GM10248 (cell line): ENCODE measurements around the gene TINAGL1.

Experiments
- CTCF ChIA-PET: fragments of 300-600 bp; sonication (Branson Sonifier 250); formaldehyde crosslinking; extraction: SDS; loops from one replicate; lab custom pipeline; 2021; ENCODE audit warnings: antibody characterized with exemption; lab: Yijun Ruan, JAX
- POLR2A ChIA-PET: fragments of 350-650 bp; sonication (Branson Sonifier 250); formaldehyde crosslinking; extraction: SDS; loops from one replicate; lab custom pipeline; 2020; ENCODE audit warnings: antibody characterized with exemption; lab: Yijun Ruan, JAX
- DNase-seq: peaks from one replicate; pipeline ENCODE4 v3.0.0; 2012; ENCODE audit errors: extremely low spot score
- TF ChIP-seq, protein P1 (sequence below): IDR thresholded peaks from 2 replicates; pipeline ENCODE4 v1.5.1; 2012; ENCODE audit warnings: mild to moderate bottlenecking, low read depth; ENCODE audit errors: extremely low read depth, missing control alignments, control extremely low read depth

The TINAGL1 gene

DNA sequence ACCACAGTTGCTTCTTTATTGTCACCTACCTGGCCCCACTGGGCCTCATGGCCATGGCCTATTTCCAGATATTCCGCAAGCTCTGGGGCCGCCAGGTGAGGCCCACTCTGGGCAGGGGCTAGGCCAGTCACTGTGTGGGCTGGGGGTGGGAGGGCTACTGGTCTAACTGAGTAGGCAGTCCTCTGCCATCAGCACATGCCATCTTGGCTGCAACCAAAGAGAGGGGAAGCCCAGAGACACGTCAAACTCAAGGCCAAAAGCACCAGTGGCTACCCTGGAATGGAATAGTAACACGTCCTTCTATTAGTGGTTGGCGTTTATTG, 45.1 kb downstream of the TINAGL1 start:
- POLR2A ChIA-PET = no interaction called here
- CTCF ChIA-PET = interaction anchor here (0.9 to 1.2 kb wide), 4 partner anchors 8 to 16 kb away, joined by 3 read pairs; no protein-coding TSS in a partner anchor
- DNase-seq = no peak
- TF ChIP-seq, protein P1, sequence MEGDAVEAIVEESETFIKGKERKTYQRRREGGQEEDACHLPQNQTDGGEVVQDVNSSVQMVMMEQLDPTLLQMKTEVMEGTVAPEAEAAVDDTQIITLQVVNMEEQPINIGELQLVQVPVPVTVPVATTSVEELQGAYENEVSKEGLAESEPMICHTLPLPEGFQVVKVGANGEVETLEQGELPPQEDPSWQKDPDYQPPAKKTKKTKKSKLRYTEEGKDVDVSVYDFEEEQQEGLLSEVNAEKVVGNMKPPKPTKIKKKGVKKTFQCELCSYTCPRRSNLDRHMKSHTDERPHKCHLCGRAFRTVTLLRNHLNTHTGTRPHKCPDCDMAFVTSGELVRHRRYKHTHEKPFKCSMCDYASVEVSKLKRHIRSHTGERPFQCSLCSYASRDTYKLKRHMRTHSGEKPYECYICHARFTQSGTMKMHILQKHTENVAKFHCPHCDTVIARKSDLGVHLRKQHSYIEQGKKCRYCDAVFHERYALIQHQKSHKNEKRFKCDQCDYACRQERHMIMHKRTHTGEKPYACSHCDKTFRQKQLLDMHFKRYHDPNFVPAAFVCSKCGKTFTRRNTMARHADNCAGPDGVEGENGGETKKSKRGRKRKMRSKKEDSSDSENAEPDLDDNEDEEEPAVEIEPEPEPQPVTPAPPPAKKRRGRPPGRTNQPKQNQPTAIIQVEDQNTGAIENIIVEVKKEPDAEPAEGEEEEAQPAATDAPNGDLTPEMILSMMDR = no peak

DNA sequence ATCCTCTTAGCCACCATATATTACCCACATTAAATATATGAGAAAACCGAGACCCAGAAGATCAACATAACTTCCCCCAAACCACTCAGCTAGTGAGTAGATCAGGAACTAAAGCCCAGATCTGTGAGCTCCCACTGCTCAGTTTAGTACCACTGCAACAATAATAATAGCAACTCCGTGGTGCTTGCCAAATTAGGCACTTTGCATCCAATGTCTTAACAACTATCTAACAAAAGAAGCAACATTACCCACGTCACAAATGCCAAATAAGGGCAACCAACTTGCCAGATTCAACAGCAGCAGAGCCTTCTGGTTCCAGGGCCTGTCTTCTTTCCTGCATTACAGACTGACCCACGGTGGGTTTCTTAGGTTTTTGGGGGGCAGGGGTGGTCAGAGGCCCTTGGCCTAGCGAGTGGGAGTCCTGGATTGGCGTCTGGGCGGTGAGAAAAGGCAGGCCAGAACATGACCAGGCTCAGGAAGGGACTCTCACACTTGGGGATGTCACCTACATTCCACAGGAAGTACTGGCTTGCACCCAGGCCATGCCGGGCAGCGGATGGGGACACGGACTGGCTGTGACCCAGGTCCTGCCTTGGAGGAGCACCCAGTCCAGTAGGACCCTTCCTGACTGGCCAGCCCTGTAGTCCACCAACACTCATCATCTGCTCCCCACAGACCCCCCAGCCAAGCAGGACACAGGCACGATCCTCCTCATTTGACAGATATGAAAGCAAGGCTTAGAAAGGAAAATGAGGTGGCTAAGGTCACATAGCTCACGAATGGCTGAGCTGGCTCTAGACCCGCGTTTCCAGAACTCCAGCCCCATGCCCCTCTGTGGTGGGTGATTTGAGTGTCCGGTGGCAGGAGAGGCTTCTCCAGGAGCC, 45.8 kb downstream of the TINAGL1 start:
- POLR2A ChIA-PET = interaction anchor here (0.6 kb wide), 1 partner anchor 16 kb away, joined by 4 read pairs; no protein-coding TSS in a partner anchor
- CTCF ChIA-PET = interaction anchor here (0.9 to 1.8 kb wide), 3 partner anchors 15 to 59 kb away, joined by 3 to 5 read pairs (median 3); no protein-coding TSS in a partner anchor
- TF ChIP-seq, protein P1 = no peak
- no peak for DNase-seq

DNA sequence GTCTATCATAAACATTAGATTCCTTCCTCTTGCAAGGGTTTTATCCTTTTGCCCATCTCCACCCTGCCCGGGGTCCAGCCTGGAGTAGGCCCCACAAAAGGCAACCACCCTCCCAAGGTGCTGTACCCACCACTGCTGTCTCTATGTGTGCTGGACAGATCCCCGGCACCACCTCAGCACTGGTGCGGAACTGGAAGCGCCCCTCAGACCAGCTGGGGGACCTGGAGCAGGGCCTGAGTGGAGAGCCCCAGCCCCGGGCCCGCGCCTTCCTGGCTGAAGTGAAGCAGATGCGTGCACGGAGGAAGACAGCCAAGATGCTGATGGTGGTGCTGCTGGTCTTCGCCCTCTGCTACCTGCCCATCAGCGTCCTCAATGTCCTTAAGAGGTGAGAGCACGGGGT, 47.0 kb downstream of the TINAGL1 start:
- ChIA-PET CTCF (interaction anchor here (0.6 to 1.8 kb wide), 2 partner anchors 10 to 60 kb away, joined by 3 to 5 read pairs; no protein-coding TSS in a partner anchor), POLR2A (no interaction called here)
- no peak for DNase-seq
- TF ChIP-seq, protein P1 = no peak

DNA sequence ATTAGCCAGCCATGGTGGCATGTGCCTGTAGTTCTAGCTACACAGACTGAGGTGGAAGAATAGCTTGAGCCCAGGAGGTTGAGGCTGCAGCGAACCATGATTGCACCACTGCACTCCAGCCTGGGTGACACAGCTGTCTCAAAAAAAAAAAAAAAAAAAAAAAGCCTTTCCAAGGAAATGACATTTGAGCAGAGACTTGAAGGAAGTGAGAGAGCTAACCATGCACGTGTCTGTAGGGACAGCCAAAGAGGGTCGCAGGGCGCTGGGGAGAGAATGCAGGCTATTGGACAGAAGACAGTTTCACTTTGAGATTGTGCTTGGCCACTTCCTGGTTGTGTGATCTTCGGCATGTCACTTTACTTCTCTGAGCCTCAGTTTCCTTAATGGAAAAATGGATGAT, 48.0 kb downstream of the TINAGL1 start:
- no peak for DNase-seq
- CTCF ChIA-PET = interaction anchor here (1.8 kb wide), 1 partner anchor 61 kb away, joined by 5 read pairs; no protein-coding TSS in a partner anchor
- TF ChIP-seq, protein P1 = no peak
- POLR2A ChIA-PET = no interaction called here

DNA sequence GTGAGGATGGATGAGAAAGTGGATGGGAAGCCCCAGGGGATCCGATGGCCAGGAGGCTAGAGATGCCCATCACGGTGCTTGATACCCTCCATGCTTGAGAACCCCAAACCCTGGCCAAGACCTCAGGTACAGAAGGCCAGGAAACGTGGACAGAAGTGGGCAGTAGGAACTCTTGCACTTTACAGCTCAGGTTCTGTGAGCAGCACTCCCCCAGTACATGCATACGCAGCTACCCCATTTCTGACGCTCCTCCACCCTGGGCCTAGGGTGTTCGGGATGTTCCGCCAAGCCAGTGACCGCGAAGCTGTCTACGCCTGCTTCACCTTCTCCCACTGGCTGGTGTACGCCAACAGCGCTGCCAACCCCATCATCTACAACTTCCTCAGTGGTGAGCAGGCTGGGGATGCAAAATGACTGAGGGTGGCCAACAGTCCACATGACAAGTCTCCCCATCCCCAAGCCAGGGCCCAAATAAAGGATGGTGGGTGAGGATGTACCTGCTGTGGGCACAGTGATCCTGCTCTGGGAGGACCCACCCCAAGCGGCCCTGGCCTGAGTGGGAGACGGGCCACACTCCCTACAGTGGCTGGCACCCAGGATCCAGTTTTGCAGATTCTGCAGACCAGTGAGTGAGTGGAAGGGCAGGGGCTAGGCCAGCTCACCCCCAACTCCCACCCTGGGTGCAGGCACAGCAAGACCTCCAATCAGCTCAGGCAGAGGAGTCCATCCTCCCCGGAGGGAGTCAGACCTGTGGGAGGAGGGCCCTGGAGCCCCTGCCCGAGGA, 48.6 kb downstream of the TINAGL1 start:
- TF ChIP-seq, protein P1 = no peak
- CTCF ChIA-PET = interaction anchor here (1.0 to 8.6 kb wide), 3 partner anchors 8 to 60 kb away, joined by 3 to 52 read pairs (median 5); partner anchors contain the start of gene HCRTR1

More for the DNA sequence above, 48.6 kb downstream of the TINAGL1 start:
- POLR2A ChIA-PET = no interaction called here
- DNase-seq = no peak
